ENCODE results near the gene DAPP1.

The DAPP1 gene

DNA sequence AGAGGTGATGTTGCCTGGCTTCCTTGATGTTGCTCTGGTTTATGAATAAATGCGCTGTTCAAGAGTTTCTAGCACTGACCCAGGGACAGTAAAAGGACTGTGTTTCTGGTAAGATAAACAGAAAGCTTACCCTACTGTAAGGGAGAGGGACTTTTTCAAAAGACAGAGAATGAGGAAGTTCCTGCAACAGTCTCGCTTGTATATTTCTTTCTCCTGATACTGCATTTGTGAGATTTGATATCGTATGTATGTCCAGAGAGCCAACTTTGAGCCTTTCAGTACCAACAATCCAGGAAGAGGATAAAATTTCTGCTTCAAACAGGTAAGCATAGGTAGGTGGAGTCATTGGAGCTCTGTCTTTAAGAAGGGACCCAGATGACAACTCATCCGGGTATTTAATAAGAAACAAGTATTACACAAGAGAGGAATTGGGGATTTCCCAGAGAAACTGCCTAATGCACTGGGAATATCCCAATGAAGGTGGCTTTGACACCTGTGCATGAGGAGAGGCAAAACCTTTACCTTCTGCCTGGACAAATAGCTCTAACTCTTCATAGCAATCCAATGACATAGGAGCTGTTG lies 773 bp downstream of the DAPP1 start:
- no peak for DNase-seq (ENCODE audit: low read depth, low spot score)
- Histone ChIP-seq H3K36me3 (ENCODE audit: insufficient read depth, low read length) (no peaks in the 10 kb centered on the region), H3K9me3 (ENCODE audit: low read depth, low read length) (no peaks in the 10 kb centered on the region), H3K27ac (no peak overlapping the region), H3K4me3 (no peak overlapping the region), H3K9ac (ENCODE audit: insufficient read length) (no peak overlapping the region)
- TF ChIP-seq EZH2 (IDR thresholded peaks at IDR 0.05) (no peak), POLR2AphosphoS5 (IDR thresholded peaks at IDR 0.05; ENCODE audit: borderline replicate concordance, low read depth, low read length) (no peak), FOXP2 (optimal IDR thresholded peaks at IDR 0.05; ENCODE audit: control extremely low read depth, extremely low read length, insufficient read depth) (no peak)

DNA sequence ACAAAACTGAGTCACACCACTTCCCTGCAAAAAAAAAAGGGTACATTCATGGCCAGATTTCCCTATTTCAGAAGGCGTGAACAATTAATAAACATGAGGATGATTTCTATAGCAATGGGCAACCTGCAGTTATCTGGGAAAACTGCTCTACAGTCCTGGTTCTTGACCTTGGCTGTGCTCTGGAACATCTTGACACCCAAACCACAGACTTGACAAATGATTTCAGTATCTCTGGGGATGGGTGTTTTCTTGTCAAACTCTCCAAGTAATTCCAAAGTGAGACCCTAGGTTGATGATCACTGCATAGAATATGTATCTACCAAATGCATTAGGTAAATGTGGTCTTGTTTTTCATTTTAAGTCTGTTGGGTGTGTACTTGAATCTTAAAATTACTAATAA lies 2.0 kb downstream of the DAPP1 start:
- Histone ChIP-seq H3K9ac (ENCODE audit: insufficient read length) (no peak overlapping the region), H3K4me3 (no peak overlapping the region), H3K36me3 (ENCODE audit: insufficient read depth, low read length) (no peaks in the 10 kb centered on the region), H3K27ac (no peak overlapping the region), H3K9me3 (ENCODE audit: low read depth, low read length) (no peaks in the 10 kb centered on the region)
- no peak for DNase-seq (ENCODE audit: low read depth, low spot score)
- TF ChIP-seq FOXP2 (optimal IDR thresholded peaks at IDR 0.05; ENCODE audit: control extremely low read depth, extremely low read length, insufficient read depth) (no peak), POLR2AphosphoS5 (IDR thresholded peaks at IDR 0.05; ENCODE audit: borderline replicate concordance, low read depth, low read length) (no peak), EZH2 (IDR thresholded peaks at IDR 0.05) (no peak)

DNA sequence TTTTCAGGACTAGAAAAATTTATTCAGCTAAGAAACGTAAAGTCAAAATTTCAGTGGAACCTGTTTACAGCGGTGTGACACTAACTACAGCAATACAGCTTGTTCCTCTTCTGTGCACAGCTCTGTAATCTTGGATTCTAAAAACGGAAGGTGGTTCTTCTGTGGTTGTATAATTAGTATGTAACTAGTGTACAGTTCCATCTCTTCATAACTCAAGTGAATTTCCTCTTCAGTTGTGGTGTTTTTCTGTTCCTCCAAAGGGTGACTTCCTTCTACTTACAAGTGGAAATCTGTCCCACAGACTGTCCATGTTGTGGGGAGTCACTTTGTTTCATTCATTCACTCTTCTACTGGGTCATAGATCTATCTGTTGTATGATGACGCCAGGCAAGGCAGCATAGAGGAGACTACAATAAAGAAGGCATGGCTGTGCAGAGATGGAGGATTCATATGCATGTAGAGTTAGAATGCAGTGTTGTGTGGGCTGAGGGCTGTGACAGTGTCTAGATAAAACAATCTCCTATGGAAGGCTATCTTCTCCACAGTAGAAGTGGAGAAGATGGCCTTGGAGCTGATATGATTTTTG lies 5.4 kb downstream of the DAPP1 start:
- no peak overlapping the region for H3K4me3 ChIP-seq
- DNase-seq (ENCODE audit: low read depth, low spot score), result no peak
- no peak overlapping the region for H3K9ac ChIP-seq (ENCODE audit: insufficient read length)
- no peak overlapping the region for H3K27ac ChIP-seq
- H3K9me3 ChIP-seq (ENCODE audit: low read depth, low read length), result no peaks in the 10 kb centered on the region
- TF ChIP-seq FOXP2 (optimal IDR thresholded peaks at IDR 0.05; ENCODE audit: control extremely low read depth, extremely low read length, insufficient read depth) (no peak), EZH2 (IDR thresholded peaks at IDR 0.05) (no peak), POLR2AphosphoS5 (IDR thresholded peaks at IDR 0.05; ENCODE audit: borderline replicate concordance, low read depth, low read length) (no peak)
- no peaks in the 10 kb centered on the region for H3K36me3 ChIP-seq (ENCODE audit: insufficient read depth, low read length)

DNA sequence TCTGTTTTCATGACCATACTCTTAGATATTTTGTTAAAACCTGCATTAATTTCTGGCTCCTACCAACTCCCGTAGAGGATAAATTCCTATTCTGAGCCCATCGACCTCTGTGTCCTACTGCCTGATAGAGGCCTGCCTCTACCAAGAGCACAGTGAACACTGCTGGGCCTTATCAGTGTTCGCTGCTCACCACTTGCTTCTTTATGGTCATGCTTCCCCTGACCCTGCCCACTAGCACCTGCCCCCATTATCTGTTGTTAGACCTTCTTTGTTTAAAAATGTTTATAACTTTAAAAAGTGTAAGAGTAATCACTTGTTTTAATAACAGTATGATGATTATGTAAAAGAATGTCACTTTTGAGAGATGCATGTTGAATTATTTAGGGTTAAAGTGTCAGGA lies 6.1 kb downstream of the DAPP1 start:
- no peak overlapping the region for H3K27ac ChIP-seq
- no peaks in the 10 kb centered on the region for H3K9me3 ChIP-seq (ENCODE audit: low read depth, low read length)
- DNase-seq (ENCODE audit: low read depth, low spot score), result no peak
- no peaks in the 10 kb centered on the region for H3K36me3 ChIP-seq (ENCODE audit: insufficient read depth, low read length)
- no peak overlapping the region for H3K9ac ChIP-seq (ENCODE audit: insufficient read length)
- TF ChIP-seq POLR2AphosphoS5 (IDR thresholded peaks at IDR 0.05; ENCODE audit: borderline replicate concordance, low read depth, low read length) (no peak), FOXP2 (optimal IDR thresholded peaks at IDR 0.05; ENCODE audit: control extremely low read depth, extremely low read length, insufficient read depth) (no peak), EZH2 (IDR thresholded peaks at IDR 0.05) (no peak)
- no peak overlapping the region for H3K4me3 ChIP-seq

DNA sequence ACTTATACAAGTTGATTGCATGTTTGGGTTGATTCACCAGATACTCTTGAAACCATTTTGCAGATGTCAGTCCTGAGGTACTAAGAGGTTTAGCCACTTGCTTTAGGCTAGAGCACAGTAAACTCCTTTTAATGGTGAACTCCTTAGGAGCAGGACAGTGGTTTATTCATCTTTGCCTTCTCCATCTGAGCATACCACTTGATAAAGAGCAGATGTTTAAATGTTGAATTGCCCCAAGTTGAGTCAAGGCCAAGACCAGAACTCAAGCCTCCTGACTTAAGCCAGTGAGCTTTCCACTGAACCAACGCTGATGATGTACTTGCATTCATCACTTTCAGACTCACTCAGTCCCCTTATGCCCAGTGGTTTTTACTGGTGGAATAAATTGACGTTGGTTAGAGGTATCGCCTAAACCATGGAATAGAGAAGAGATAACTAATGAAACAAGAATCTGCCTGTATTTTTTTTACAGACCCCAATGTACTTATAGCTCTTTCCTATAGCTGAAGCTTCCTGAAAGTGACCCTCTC lies 7.5 kb downstream of the DAPP1 start:
- H3K27ac ChIP-seq, result no peak overlapping the region
- H3K36me3 ChIP-seq (ENCODE audit: insufficient read depth, low read length), result no peaks in the 10 kb centered on the region
- H3K4me3 ChIP-seq, result no peak overlapping the region
- no peaks in the 10 kb centered on the region for H3K9me3 ChIP-seq (ENCODE audit: low read depth, low read length)
- TF ChIP-seq POLR2AphosphoS5 (IDR thresholded peaks at IDR 0.05; ENCODE audit: borderline replicate concordance, low read depth, low read length) (no peak), EZH2 (IDR thresholded peaks at IDR 0.05) (no peak), FOXP2 (optimal IDR thresholded peaks at IDR 0.05; ENCODE audit: control extremely low read depth, extremely low read length, insufficient read depth) (no peak)
- no peak for DNase-seq (ENCODE audit: low read depth, low spot score)
- no peak overlapping the region for H3K9ac ChIP-seq (ENCODE audit: insufficient read length)

DNA sequence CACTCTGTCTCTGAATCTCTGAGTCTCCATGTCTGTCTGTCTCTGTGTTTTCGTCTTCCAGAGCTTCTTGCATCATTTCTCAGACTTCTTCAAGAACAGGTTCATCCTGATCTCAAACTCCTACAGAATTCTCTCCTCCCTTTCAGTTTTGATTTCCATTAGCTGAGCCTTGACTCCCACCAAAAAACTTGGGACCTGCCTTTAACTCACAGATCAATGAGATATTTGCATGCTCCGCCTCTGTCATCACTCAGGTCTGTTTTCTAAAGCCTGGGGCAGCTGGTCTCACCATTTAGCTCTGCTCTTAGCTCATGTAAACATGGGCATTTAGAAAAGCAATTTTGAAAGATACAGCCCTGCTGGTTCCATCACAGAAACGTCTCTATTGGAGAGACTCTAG lies 8.6 kb downstream of the DAPP1 start:
- no peak for TF ChIP-seq POLR2AphosphoS5 (IDR thresholded peaks at IDR 0.05; ENCODE audit: borderline replicate concordance, low read depth, low read length)
- TF ChIP-seq EZH2 (IDR thresholded peaks at IDR 0.05), result no peak
- no peak for TF ChIP-seq FOXP2 (optimal IDR thresholded peaks at IDR 0.05; ENCODE audit: control extremely low read depth, extremely low read length, insufficient read depth)
- Histone ChIP-seq H3K4me3 (no peak overlapping the region), H3K9ac (ENCODE audit: insufficient read length) (no peak overlapping the region), H3K27ac (no peak overlapping the region), H3K36me3 (ENCODE audit: insufficient read depth, low read length) (no peaks in the 10 kb centered on the region), H3K9me3 (ENCODE audit: low read depth, low read length) (no peaks in the 10 kb centered on the region)
- DNase-seq (ENCODE audit: low read depth, low spot score), result no peak

DNA sequence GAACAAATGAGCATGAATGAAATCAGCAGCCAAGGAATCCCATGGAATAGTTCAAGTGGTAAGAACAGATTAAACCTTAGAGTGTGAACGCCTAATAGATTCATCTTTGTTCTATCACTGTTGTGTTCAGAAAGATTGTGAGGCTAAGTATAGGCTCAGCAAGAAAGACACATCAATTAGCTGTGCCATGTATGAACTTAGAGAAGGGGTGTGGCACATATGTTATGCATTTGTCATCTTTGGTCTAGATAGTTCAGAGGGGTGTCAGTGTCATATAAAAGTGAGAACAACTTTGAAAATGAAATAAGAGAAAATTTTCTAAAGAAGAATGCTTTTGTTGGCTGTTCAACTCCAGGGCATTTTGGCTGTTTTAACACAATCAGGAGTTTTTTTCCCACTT lies 9.4 kb downstream of the DAPP1 start:
- DNase-seq (ENCODE audit: low read depth, low spot score), result no peak
- Histone ChIP-seq H3K9me3 (ENCODE audit: low read depth, low read length) (no peaks in the 10 kb centered on the region), H3K9ac (ENCODE audit: insufficient read length) (no peak overlapping the region), H3K27ac (no peak overlapping the region), H3K4me3 (no peak overlapping the region), H3K36me3 (ENCODE audit: insufficient read depth, low read length) (no peaks in the 10 kb centered on the region)
- TF ChIP-seq FOXP2 (optimal IDR thresholded peaks at IDR 0.05; ENCODE audit: control extremely low read depth, extremely low read length, insufficient read depth) (no peak), EZH2 (IDR thresholded peaks at IDR 0.05) (no peak), POLR2AphosphoS5 (IDR thresholded peaks at IDR 0.05; ENCODE audit: borderline replicate concordance, low read depth, low read length) (no peak)

DNA sequence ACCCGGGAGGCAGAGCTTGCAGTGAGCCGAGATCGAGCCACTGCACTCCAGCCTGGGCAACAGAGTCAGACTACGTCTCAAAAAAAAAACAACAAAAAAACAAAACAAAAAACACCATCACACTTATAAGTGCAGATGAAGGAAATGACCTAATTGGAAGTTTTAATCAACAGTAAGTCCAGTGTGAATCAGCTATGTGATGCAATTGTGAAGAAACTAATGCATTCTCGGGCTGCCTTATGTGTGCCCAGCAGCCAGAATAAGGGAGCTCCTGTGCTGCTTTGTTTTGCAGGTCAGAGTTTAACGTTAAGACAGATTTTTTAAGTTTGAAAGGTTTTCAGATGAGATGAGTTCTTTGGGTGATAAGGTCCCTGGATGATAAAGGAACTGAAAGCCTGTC lies 10.8 kb downstream of the DAPP1 start:
- Histone ChIP-seq H3K4me3 (no peak overlapping the region), H3K36me3 (ENCODE audit: insufficient read depth, low read length) (no peaks in the 10 kb centered on the region), H3K9ac (ENCODE audit: insufficient read length) (no peak overlapping the region), H3K9me3 (ENCODE audit: low read depth, low read length) (no peaks in the 10 kb centered on the region), H3K27ac (no peak overlapping the region)
- TF ChIP-seq POLR2AphosphoS5 (IDR thresholded peaks at IDR 0.05; ENCODE audit: borderline replicate concordance, low read depth, low read length), result no peak
- TF ChIP-seq EZH2 (IDR thresholded peaks at IDR 0.05), result no peak
- TF ChIP-seq FOXP2 (optimal IDR thresholded peaks at IDR 0.05; ENCODE audit: control extremely low read depth, extremely low read length, insufficient read depth), result no peak
- no peak for DNase-seq (ENCODE audit: low read depth, low spot score)

Data from SK-N-MC (cell line).